Hematopoietic multipotent progenitor cell treated with erythropoietin and hydrocortisone succinate and interleukin-3 and kit ligand, for 6 days (in vitro differentiated cells): ENCODE results near the gene SORCS2.

Experiments used
- DNase-seq: peaks from one replicate; pipeline ENCODE4 v3.0.0-alpha.2; 2015

The SORCS2 gene

GRCh38 chr4:7732263-7732662 is 539.9 kb downstream of the SORCS2 start:
- DNase-seq, result no peak

- no peak for DNase-seq
Measured at GRCh38 chr4:7733201-7733600, 540.9 kb downstream of the SORCS2 start.

- no peak for DNase-seq
Measured at GRCh38 chr4:7733801-7734650, 541.7 kb downstream of the SORCS2 start.

GRCh38 chr4:7734651-7735260 is 542.4 kb downstream of the SORCS2 start:
- DNase-seq, result no peak

- DNase-seq, result no peak
Measured at GRCh38 chr4:7735395-7735794, 543.1 kb downstream of the SORCS2 start.

- DNase-seq, result no peak
Measured at GRCh38 chr4:7735961-7736360, 543.6 kb downstream of the SORCS2 start.

GRCh38 chr4:7736436-7737267 is 544.3 kb downstream of the SORCS2 start:
- no peak for DNase-seq

- DNase-seq, result no peak
Measured at GRCh38 chr4:7737268-7737645, 544.9 kb downstream of the SORCS2 start.

GRCh38 chr4:7737752-7738457 is 545.6 kb downstream of the SORCS2 start:
- no peak for DNase-seq

GRCh38 chr4:7738458-7739076 is 546.2 kb downstream of the SORCS2 start:
- DNase-seq, result no peak

- no peak for DNase-seq
Measured at GRCh38 chr4:7739077-7739917, 547.0 kb downstream of the SORCS2 start.

- DNase-seq, result no peak
Measured at GRCh38 chr4:7739918-7740865, 547.9 kb downstream of the SORCS2 start.

- DNase-seq, result no peak
Measured at GRCh38 chr4:7740866-7741525, 548.7 kb downstream of the SORCS2 start.

- DNase-seq, result no peak
Measured at GRCh38 chr4:7741946-7742806, 549.8 kb downstream of the SORCS2 start.

- DNase-seq, result no peak
Measured at GRCh38 chr4:7742807-7743280, 550.5 kb downstream of the SORCS2 start.

GRCh38 chr4:7744142-7744804 is 551.9 kb downstream of the SORCS2 start:
- DNase-seq, result no peak

- DNase-seq, result no peak
Measured at GRCh38 chr4:7745301-7745885, 553.1 kb downstream of the SORCS2 start.
